Measurements from ENCODE around the gene ASH1L.

The ASH1L gene

GRCh38 chr1:155324717-155325602, 237.6 kb downstream of the ASH1L start:
- DNase-seq = peak in 1 of 2 experiments; percentile 24

DNA sequence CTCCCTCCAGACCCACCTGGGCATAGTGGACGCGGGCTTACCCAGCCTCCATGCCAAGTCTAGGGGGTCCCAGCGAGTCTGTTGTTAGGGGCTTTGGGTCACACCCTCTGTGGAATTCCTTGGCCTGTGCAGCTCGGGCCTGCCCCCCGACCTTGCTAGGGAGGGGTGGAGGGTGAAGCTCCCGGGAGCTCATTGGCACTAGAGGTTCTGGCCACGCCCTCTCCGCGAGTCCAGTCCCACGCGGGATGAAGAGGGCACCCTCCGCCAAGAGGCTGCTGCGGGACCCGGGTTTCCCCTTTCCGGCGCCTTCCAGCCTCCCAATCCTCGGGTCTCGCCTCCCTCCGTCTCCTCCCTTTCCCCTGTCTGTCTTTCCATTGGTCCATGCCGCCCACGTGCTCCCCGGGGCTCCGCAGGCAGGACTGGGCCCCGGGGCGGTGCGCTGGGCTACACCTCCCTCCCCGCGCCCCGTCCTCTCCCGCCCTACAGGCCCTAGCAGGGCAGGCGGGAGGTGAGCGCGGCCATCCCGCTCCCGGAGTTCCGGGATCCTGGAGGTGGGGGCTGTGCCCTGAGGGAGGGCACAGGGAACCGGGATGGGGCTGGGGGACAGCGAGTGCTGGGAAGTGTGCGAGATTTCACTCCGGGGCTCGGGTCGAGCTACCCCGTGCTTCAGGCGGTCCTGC, 238.4 kb downstream of the ASH1L start:
- DNase-seq = peak; percentile 95 to 97

- DNase-seq = peak; percentile 86 to 90
These were observed 238.9 kb downstream of the ASH1L start for GRCh38 chr1:155323729-155324036.

DNA sequence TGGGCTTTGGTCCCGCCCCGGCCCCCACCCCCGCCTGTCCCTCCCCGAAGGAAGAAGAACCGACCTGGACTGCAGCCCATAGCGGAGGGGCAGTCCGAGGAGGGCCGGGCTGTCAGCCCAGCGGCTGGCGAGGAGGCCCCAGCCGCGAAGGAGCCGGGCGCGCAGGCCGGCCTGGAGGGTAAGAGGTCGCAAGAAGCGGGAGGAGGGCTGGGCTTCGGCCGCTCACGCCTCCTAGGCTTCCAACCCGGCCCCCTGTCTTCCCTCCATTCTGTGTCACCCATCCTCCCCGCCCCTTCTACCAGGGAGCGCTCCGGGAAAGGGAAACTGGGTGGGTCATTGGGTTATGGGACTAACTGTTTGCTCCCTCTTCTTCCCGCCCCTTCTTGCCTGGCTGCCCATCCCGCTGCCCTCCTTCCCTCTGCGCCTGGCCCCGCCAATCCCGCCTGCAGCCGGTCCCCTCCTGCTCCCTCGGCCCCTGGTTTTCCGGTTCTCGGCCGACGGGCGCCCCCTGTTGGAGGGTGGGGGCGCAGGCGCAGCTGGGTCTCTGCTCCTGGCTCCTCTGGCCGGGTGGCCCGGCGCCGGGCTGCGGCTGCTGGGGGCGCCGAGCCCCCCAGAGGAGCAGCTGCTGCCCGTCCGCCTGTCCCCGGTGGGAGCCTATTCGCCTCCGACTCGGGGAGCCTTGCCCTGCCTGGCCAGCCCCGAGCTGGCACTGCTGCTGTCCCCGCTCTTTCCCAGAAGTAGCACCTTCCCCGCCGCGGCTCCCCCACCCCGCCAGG, 239.5 kb downstream of the ASH1L start:
- DNase-seq = peak; percentile 90 to 93

GRCh38 chr1:155322571-155322952, 240.0 kb downstream of the ASH1L start:
- peak in 1 of 2 experiments; percentile 22 for DNase-seq

- no peak for DNase-seq
These were observed 240.7 kb downstream of the ASH1L start for GRCh38 chr1:155321639-155322503.

DNA sequence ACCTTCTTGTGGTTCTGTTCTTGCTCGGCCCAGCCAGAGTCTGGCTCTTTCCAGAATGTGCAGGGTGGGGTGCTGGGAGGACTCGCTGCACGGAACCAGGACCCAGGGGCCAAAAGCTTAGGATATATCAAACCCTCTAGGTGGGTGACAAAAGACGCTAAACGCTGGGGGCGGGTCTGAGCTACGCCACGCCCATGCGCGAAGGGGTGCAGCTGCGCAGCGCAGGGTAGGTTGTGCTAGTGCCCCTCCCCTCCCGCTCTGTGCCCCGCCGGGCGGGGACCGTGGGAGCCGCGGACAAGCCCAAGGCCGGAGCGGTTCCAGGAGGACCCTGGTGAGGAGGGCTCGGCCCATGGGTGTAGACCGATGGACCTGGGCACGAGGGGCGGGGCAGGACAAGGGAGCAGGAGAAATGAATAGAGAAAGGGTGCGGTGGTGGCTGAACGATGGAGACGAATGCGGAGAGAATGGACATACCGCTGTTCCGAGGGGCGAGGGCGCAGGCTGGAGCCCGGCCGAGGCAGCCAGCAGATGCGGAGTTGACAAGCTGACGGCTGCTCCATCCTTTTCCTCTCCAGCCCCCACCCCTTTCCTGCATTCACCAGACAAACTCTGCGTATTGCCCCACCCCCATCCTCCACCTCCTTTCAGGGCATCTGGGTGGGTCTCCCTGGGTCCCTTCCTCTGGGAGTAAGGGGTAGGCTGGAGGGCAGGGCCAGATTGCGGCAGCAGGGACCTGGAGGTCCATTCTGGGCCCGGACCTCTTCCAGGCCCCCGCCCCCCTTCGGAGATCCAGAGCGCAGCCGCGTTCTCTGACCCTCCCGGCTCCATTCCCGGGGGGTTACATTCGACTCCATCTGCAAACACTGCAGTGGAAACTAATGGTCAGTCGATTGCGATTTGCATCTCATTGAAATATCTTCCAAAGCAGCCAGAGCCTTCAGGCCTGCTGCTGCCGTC, 241.7 kb downstream of the ASH1L start, which contains the start of gene RUSC1:
Gene RUSC1, plus strand, starts transcription at position 234 of the 957 bp plus-strand sequence. CDS start 880 bp downstream, outside the sequence.
- DNase-seq = peak; percentile 77 to 82

DNA sequence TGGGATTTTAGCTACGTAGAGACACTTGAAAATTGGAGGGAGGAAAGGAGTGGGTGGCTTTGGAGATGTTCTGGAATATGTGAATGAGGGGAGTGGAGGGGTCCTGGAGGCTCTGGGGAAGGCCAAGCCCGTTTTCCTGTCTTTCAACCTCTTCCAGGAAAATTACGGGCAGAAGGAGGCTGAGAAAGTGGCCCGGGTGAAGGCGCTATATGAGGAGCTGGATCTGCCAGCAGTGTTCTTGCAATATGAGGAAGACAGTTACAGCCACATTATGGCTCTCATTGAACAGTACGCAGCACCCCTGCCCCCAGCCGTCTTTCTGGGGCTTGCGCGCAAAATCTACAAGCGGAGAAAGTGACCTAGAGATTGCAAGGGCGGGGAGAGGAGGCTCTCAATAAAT, 242.4 kb downstream of the ASH1L start:
- DNase-seq = peak in 1 of 2 experiments; percentile 13

DNA sequence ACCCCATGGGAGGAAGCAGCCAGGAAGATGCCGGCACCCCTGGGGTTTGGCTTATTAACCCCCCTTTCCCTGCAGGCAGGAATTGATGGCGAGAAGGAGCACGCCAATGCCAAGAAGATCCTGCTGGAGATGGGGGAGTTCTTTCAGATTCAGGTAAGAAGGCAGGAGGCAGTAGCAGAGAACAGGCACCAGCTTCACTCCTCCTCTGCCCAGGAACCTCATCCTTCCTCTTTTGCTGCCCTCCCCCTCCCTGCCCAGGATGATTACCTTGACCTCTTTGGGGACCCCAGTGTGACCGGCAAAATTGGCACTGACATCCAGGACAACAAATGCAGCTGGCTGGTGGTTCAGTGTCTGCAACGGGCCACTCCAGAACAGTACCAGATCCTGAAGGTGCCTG, 243.1 kb downstream of the ASH1L start:
- no peak for DNase-seq

GRCh38 chr1:155318082-155318481, 244.5 kb downstream of the ASH1L start:
- DNase-seq = no peak

DNA sequence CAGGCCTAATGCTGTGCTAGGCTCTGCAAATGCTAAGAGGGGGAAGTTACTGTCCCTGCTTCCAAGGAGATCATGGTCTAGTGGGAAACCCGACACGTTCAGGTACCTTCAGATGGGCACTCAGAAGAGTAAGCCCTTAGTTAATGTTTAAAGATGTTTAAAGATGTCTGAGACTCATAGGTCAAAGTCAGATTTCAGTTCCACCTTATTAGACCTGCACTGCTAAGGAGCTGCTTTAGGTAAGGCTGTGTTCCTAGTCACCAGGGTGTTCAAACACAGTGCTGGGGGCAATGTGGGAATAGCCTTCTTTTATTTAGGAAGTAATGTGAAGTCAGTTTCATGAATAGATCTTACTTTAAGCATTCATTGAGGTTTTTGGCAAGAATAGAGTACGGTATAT, 245.7 kb downstream of the ASH1L start:
- no peak for DNase-seq

GRCh38 chr1:155313261-155313660, 249.3 kb downstream of the ASH1L start:
- no peak for DNase-seq

- DNase-seq = no peak
These were observed 253.1 kb downstream of the ASH1L start for GRCh38 chr1:155309423-155310021.

DNA sequence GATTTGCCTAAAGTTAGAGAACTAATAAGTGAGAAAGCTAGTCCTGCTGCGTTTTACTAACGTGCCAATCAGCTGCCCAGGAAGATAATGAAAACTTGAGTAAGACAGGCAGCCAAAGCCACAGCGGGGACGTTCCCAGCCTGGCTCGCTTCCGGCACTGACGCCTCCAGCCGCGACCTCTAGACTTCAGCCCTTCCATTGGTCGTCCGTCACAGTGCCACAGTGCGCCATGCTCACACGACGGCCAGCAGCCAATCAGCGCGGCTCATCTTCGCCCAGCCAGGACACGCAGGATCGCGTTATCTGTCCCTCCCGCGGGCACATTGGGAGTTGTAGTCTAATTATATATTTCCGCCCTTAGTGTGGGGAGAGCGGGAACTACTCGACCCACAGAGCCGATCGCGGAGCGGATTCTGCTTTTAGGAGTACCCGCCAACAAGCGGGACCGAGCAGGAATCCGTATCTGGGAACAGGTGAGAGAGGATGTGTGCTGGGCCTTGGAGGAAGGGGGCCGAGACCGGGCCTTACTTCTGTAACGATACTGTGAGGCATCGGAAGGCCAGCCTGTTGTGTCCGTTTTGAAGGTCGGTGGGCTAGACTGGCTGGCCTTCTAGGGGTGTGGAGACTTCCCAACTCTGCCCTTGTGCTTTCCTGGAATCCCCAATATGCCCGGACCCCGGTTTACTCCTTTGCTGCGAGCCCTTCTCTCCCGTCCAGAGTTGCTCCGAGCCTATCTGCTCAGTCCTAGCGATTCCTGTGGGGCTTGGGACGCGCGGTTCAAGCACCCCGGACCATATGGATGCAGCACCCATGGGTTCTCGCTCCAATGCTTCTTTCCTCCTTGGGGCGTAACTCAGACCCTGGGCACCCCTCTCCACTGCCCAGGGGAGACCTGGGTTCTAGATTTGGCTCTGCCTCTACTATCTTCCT, 253.8 kb downstream of the ASH1L start, which contains the start of gene FDPS:
Gene FDPS, plus strand, starts transcription at position 374 of the 930 bp plus-strand sequence. CDS start 924 bp downstream, outside the sequence.
- DNase-seq = peak; percentile 96 to 98

DNA sequence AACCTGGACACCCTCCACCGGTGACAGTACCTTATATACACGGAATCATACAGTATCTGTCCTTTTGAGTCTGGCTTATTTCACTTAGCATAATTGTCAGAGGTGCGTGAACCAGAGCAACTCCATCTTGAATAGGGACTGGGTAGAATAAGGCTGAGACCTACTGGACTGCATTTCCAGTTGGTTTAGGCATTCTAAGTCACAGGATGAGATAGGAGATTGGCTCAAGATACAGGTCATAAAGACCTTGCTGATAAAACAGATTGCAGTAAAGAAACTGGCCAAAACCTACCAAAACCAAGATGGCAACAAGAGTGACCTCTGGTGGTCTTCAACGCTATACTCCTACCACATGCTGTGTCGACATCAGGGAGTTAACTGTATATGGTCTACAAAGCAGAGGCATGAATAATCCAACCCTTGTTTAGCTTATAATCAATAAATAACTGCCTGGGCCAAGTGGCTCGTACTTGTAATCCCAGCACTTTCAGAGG, 255.3 kb downstream of the ASH1L start:
- DNase-seq = no peak

- no peak for DNase-seq
These were observed 256.7 kb downstream of the ASH1L start for GRCh38 chr1:155305881-155306391.

- DNase-seq = no peak
These were observed 258.0 kb downstream of the ASH1L start for GRCh38 chr1:155304558-155305063.

- DNase-seq = no peak
These were observed 261.2 kb downstream of the ASH1L start, which contains the start of gene PKLR for GRCh38 chr1:155301342-155301841. PKLR (minus strand) TSS chr1:155301438; CDS start chr1:155301395, 43 bp downstream.
